Bronchial epithelial cell (primary cell): ENCODE measurements around the gene CGNL1. TPM values are rescaled to one million over a fixed set of nuclear protein-coding genes. Genes with fewer than 3 reads are reported as not detected.

Source experiments
- DNase-seq: peaks from one replicate; pipeline ENCODE4 v3.0.0-alpha.2; 2010; ENCODE audit warnings: low read depth
- FAIRE-seq: peaks from 2 replicates; lab custom pipeline; 2011; peaks lifted over from hg19 to GRCh38; lab: Jason Lieb, UNC
- H3K27me3 ChIP-seq: 2 replicates; pipeline ENCODE4 v1.5.1; 2011; ENCODE audit warnings: low read length; ENCODE audit not compliant: control insufficient read depth, insufficient read depth
- H3K36me3 ChIP-seq: 2 replicates; pipeline ENCODE4 v1.5.1; 2011; ENCODE audit warnings: low read length; ENCODE audit not compliant: control insufficient read depth, insufficient read depth
- H3K4me3 ChIP-seq: 2 replicates; pipeline ENCODE4 v1.5.1; 2011; ENCODE audit warnings: mild to moderate bottlenecking, low read depth, low read length, control low read depth
- CTCF ChIP-seq: IDR thresholded peaks from 2 replicates; pipeline ENCODE4 v1.5.1; 2011; ENCODE audit warnings: mild to moderate bottlenecking, moderate library complexity, low read length, control low read depth, inconsistent platforms; ENCODE audit not compliant: insufficient read depth, severe bottlenecking
- total RNA-seq: library from RNA; depleted of rRNA; stranded (reverse); fragments of >200 nt; gene quantifications from 2 replicates; pipeline ENCODE4 v1.2.1, GENCODE V29; 2014

CGNL1 gene
- total RNA-seq, 1 donor from 2014 or later = 0.53 TPM

- Histone ChIP-seq H3K36me3 (no peaks in the 10 kb centered on the region), H3K4me3 (no peak overlapping the region), H3K27me3 (no peaks in the 10 kb centered on the region)
- no peak for TF ChIP-seq CTCF
- peak; percentile 59 for DNase-seq
- FAIRE-seq = no peak
Observed at GRCh38 chr15:57586661-57587424, 210.5 kb downstream of the CGNL1 start.

GRCh38 chr15:57589281-57589680 is 213.0 kb downstream of the CGNL1 start:
- TF ChIP-seq CTCF = no peak
- Histone ChIP-seq H3K27me3 (no peaks in the 10 kb centered on the region), H3K4me3 (no peak overlapping the region), H3K36me3 (no peaks in the 10 kb centered on the region)
- FAIRE-seq = no peak
- DNase-seq = no peak

- TF ChIP-seq CTCF = no peak
- FAIRE-seq = no peak
- Histone ChIP-seq H3K27me3 (no peaks in the 10 kb centered on the region), H3K36me3 (no peaks in the 10 kb centered on the region), H3K4me3 (no peak overlapping the region)
- no peak for DNase-seq
Observed at GRCh38 chr15:57589754-57590153, 213.4 kb downstream of the CGNL1 start.

- FAIRE-seq = no peak
Observed at GRCh38 chr15:57591237-57591821, 215.0 kb downstream of the CGNL1 start.

GRCh38 chr15:57591822-57592367 is 215.6 kb downstream of the CGNL1 start, which contains the start of gene MYZAP:
TSS of gene MYZAP (plus strand) at chr15:57591904. CDS start at chr15:57592035, 131 bp downstream.
- H3K36me3 ChIP-seq = no peaks in the 10 kb centered on the region
- H3K4me3 ChIP-seq = peak within 1 kb of the TSS; percentile 56
- no peaks in the 10 kb centered on the region for H3K27me3 ChIP-seq
- no peak for TF ChIP-seq CTCF
- no peak for FAIRE-seq
- no peak for DNase-seq

More at GRCh38 chr15:57591237-57591821, 215.0 kb downstream of the CGNL1 start:
- H3K27me3 ChIP-seq = no peaks in the 10 kb centered on the region
- TF ChIP-seq CTCF = no peak
- peak; percentile 57 for DNase-seq
- H3K4me3 ChIP-seq = peak overlapping the region; percentile 56
- H3K36me3 ChIP-seq = no peaks in the 10 kb centered on the region
